ENCODE data around the gene GNGT2.

DNA sequence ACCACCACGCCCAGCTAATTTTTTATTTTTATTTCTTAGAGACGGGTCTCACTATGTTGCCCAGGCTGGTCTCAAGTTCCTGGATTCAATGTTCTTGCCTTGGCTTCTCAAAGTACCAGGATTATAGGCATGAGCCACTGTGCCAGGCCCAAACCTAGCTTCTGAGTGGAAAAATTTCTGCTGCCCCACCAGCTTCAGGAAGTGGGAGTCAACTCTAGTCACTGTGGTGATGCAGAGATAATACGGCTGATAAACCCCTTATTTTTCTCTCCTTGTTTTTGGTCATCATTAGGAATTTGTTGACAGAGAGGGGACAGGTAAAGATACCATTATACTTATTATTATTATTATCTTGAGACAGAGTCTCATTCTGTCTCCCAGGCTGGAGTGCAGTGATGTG is 48.0 kb upstream of the GNGT2 start:
- TF ChIP-seq, protein P1, sequence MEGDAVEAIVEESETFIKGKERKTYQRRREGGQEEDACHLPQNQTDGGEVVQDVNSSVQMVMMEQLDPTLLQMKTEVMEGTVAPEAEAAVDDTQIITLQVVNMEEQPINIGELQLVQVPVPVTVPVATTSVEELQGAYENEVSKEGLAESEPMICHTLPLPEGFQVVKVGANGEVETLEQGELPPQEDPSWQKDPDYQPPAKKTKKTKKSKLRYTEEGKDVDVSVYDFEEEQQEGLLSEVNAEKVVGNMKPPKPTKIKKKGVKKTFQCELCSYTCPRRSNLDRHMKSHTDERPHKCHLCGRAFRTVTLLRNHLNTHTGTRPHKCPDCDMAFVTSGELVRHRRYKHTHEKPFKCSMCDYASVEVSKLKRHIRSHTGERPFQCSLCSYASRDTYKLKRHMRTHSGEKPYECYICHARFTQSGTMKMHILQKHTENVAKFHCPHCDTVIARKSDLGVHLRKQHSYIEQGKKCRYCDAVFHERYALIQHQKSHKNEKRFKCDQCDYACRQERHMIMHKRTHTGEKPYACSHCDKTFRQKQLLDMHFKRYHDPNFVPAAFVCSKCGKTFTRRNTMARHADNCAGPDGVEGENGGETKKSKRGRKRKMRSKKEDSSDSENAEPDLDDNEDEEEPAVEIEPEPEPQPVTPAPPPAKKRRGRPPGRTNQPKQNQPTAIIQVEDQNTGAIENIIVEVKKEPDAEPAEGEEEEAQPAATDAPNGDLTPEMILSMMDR (IDR thresholded peaks at IDR 0.05; ENCODE audit: low read depth, low read length): no peak
- TF ChIP-seq POLR2A (IDR thresholded peaks at IDR 0.05; ENCODE audit: extremely low read depth, insufficient read length): no peak
